ENCODE results near the gene IL1R1.

Gene IL1R1

GRCh38 chr2:102141011-102141943 lies 1.3 kb upstream of the IL1R1 start:
- Mint-ChIP-seq H3K27ac (no peak overlapping the region), H3K27me3 (ENCODE audit: low read depth) (peaks cover 28% of the 10 kb centered on the region), H3K4me3 (no peak overlapping the region), H3K36me3 (ENCODE audit: low read depth) (peaks cover 15% of the 10 kb centered on the region), H3K4me1 (ENCODE audit: low read depth) (peaks cover 10% of the 10 kb centered on the region), H3K9me3 (peaks cover 32% of the 10 kb centered on the region)

- peaks cover 28% of the 10 kb centered on the region for H3K27me3 Mint-ChIP-seq (ENCODE audit: low read depth)
- H3K36me3 Mint-ChIP-seq (ENCODE audit: low read depth) = peaks cover 17% of the 10 kb centered on the region
- peak overlapping the region; percentile 41 for H3K4me3 Mint-ChIP-seq
- peaks cover 44% of the 10 kb centered on the region for H3K9me3 Mint-ChIP-seq
- no peak overlapping the region for H3K27ac Mint-ChIP-seq
- H3K4me1 Mint-ChIP-seq (ENCODE audit: low read depth) = peaks cover 9% of the 10 kb centered on the region
Measured at GRCh38 chr2:102142829-102143449, 393 bp downstream of the IL1R1 start.

GRCh38 chr2:102143450-102143985 lies 972 bp downstream of the IL1R1 start:
- Mint-ChIP-seq H3K9me3 (peaks cover 47% of the 10 kb centered on the region), H3K36me3 (ENCODE audit: low read depth) (peaks cover 15% of the 10 kb centered on the region), H3K27ac (no peak overlapping the region), H3K4me1 (ENCODE audit: low read depth) (peaks cover 6% of the 10 kb centered on the region), H3K4me3 (peak overlapping the region; percentile 41), H3K27me3 (ENCODE audit: low read depth) (peaks cover 28% of the 10 kb centered on the region)

- peaks cover 6% of the 10 kb centered on the region for H3K4me1 Mint-ChIP-seq (ENCODE audit: low read depth)
- H3K4me3 Mint-ChIP-seq = no peak overlapping the region
- H3K9me3 Mint-ChIP-seq = peaks cover 53% of the 10 kb centered on the region
- H3K27ac Mint-ChIP-seq = no peak overlapping the region
- peaks cover 20% of the 10 kb centered on the region for H3K36me3 Mint-ChIP-seq (ENCODE audit: low read depth)
- peaks cover 28% of the 10 kb centered on the region for H3K27me3 Mint-ChIP-seq (ENCODE audit: low read depth)
Measured at GRCh38 chr2:102144128-102144527, 1.6 kb downstream of the IL1R1 start.

GRCh38 chr2:102145107-102145506 lies 2.6 kb downstream of the IL1R1 start:
- Mint-ChIP-seq H3K27ac (no peak overlapping the region), H3K36me3 (ENCODE audit: low read depth) (peaks cover 20% of the 10 kb centered on the region), H3K27me3 (ENCODE audit: low read depth) (peaks cover 28% of the 10 kb centered on the region), H3K4me1 (ENCODE audit: low read depth) (peaks cover 6% of the 10 kb centered on the region), H3K9me3 (peaks cover 57% of the 10 kb centered on the region), H3K4me3 (no peak overlapping the region)

- H3K27me3 Mint-ChIP-seq (ENCODE audit: low read depth) = peaks cover 20% of the 10 kb centered on the region
- no peak overlapping the region for H3K4me3 Mint-ChIP-seq
- H3K4me1 Mint-ChIP-seq (ENCODE audit: low read depth) = peaks cover 6% of the 10 kb centered on the region
- H3K36me3 Mint-ChIP-seq (ENCODE audit: low read depth) = peaks cover 20% of the 10 kb centered on the region
- H3K27ac Mint-ChIP-seq = no peak overlapping the region
- peaks cover 62% of the 10 kb centered on the region for H3K9me3 Mint-ChIP-seq
Measured at GRCh38 chr2:102145934-102146333, 3.4 kb downstream of the IL1R1 start.

- H3K27ac Mint-ChIP-seq = no peak overlapping the region
- H3K27me3 Mint-ChIP-seq (ENCODE audit: low read depth) = peaks cover 4% of the 10 kb centered on the region
- peaks cover 74% of the 10 kb centered on the region for H3K9me3 Mint-ChIP-seq
- H3K36me3 Mint-ChIP-seq (ENCODE audit: low read depth) = peaks cover 16% of the 10 kb centered on the region
- peaks cover 4% of the 10 kb centered on the region for H3K4me1 Mint-ChIP-seq (ENCODE audit: low read depth)
- no peak overlapping the region for H3K4me3 Mint-ChIP-seq
Measured at GRCh38 chr2:102147935-102148334, 5.4 kb downstream of the IL1R1 start.

- H3K36me3 Mint-ChIP-seq (ENCODE audit: low read depth) = peaks cover 14% of the 10 kb centered on the region
- H3K9me3 Mint-ChIP-seq = peaks cover 68% of the 10 kb centered on the region
- H3K4me1 Mint-ChIP-seq (ENCODE audit: low read depth) = no peaks in the 10 kb centered on the region
- H3K4me3 Mint-ChIP-seq = no peak overlapping the region
- no peak overlapping the region for H3K27ac Mint-ChIP-seq
- H3K27me3 Mint-ChIP-seq (ENCODE audit: low read depth) = no peaks in the 10 kb centered on the region
Measured at GRCh38 chr2:102149243-102149642, 6.7 kb downstream of the IL1R1 start.

GRCh38 chr2:102149644-102150455 lies 7.3 kb downstream of the IL1R1 start:
- H3K4me1 Mint-ChIP-seq (ENCODE audit: low read depth) = no peaks in the 10 kb centered on the region
- peaks cover 62% of the 10 kb centered on the region for H3K9me3 Mint-ChIP-seq
- no peak overlapping the region for H3K4me3 Mint-ChIP-seq
- no peak overlapping the region for H3K27ac Mint-ChIP-seq
- peaks cover 14% of the 10 kb centered on the region for H3K36me3 Mint-ChIP-seq (ENCODE audit: low read depth)
- H3K27me3 Mint-ChIP-seq (ENCODE audit: low read depth) = no peaks in the 10 kb centered on the region

GRCh38 chr2:102154364-102154763 lies 11.8 kb downstream of the IL1R1 start:
- Mint-ChIP-seq H3K4me3 (no peak overlapping the region), H3K36me3 (ENCODE audit: low read depth) (peaks cover 2% of the 10 kb centered on the region), H3K9me3 (peaks cover 22% of the 10 kb centered on the region), H3K27ac (peak overlapping the region; percentile 12), H3K4me1 (ENCODE audit: low read depth) (no peaks in the 10 kb centered on the region), H3K27me3 (ENCODE audit: low read depth) (no peaks in the 10 kb centered on the region)

GRCh38 chr2:102154946-102155702 lies 12.6 kb downstream of the IL1R1 start:
- Mint-ChIP-seq H3K9me3 (peaks cover 19% of the 10 kb centered on the region), H3K27me3 (ENCODE audit: low read depth) (no peaks in the 10 kb centered on the region), H3K36me3 (ENCODE audit: low read depth) (peaks cover 2% of the 10 kb centered on the region), H3K27ac (no peak overlapping the region), H3K4me3 (no peak overlapping the region), H3K4me1 (ENCODE audit: low read depth) (no peaks in the 10 kb centered on the region)

GRCh38 chr2:102155703-102156515 lies 13.4 kb downstream of the IL1R1 start:
- Mint-ChIP-seq H3K27me3 (ENCODE audit: low read depth) (no peaks in the 10 kb centered on the region), H3K4me3 (no peak overlapping the region), H3K36me3 (ENCODE audit: low read depth) (peaks cover 2% of the 10 kb centered on the region), H3K27ac (no peak overlapping the region), H3K9me3 (peaks cover 15% of the 10 kb centered on the region), H3K4me1 (ENCODE audit: low read depth) (no peaks in the 10 kb centered on the region)
